CD14-positive monocyte (primary cell): ENCODE measurements around the gene WFDC10A. TPM values are rescaled to one million over a fixed set of nuclear protein-coding genes. Genes with fewer than 3 reads are reported as not detected.
A peak's percentile ranks its signal among the peaks of the same experiment; 100 is the strongest.

ENCODE experiments used
- DNase-seq, 3 donors: peaks; one replicate each; pipeline ENCODE4 v3.0.0-alpha.2; 2011 to 2022
- H2AFZ ChIP-seq: 2 replicates; pipeline ENCODE4 v1.6.0; 2012; ENCODE audit warnings: mild to moderate bottlenecking, low read depth, low read length, inconsistent platforms; ENCODE audit not compliant: insufficient read depth, poor library complexity, severe bottlenecking
- H3K27ac ChIP-seq, 2 donors: 1 replicate in 1 of 2; 2 replicates in 1 of 2; pipeline ENCODE4 v1.5.1; 2012 to 2013; ENCODE audit warnings: low read length in 2 of 2, control low read depth in 1 of 2, inconsistent platforms in 1 of 2, low read depth in 1 of 2, mild to moderate bottlenecking in 1 of 2
- H3K27me3 ChIP-seq, 2 donors: one replicate each; pipeline versions ENCODE4 v1.6.0 to v1.6.1; 2011 to 2013; ENCODE audit warnings: low read length in 2 of 2; ENCODE audit not compliant: control insufficient read depth in 2 of 2, insufficient read depth in 2 of 2
- H3K36me3 ChIP-seq, 2 donors: replicated peaks in 1 of 2; 1 replicate in 1 of 2; 2 replicates in 1 of 2; pipeline versions ENCODE4 v1.5.1 to v1.6.1; 2012 to 2013; ENCODE audit warnings: low read length in 2 of 2, control low read depth in 1 of 2, inconsistent platforms in 1 of 2, mild to moderate bottlenecking in 1 of 2; ENCODE audit not compliant: insufficient read depth in 2 of 2, control insufficient read depth in 1 of 2
- H3K4me1 ChIP-seq, 2 donors: 1 replicate in 1 of 2; 2 replicates in 1 of 2; pipeline versions ENCODE4 v1.5.1 to v1.6.1; 2012 to 2013; ENCODE audit warnings: low read length in 2 of 2, control low read depth in 1 of 2, inconsistent platforms in 1 of 2, mild to moderate bottlenecking in 1 of 2, moderate library complexity in 1 of 2; ENCODE audit not compliant: insufficient read depth in 2 of 2, control insufficient read depth in 1 of 2
- H3K4me2 ChIP-seq: replicated peaks from 2 replicates; pipeline ENCODE3; 2012; ENCODE audit warnings: low read length, moderate library complexity, mild to moderate bottlenecking; ENCODE audit not compliant: poor library complexity, severe bottlenecking; ENCODE audit errors: extremely low read depth
- H3K4me3 ChIP-seq, 3 experiments: fragments of 200-600 bp in 1 of 3; sonication (generic) in 1 of 3; replicated peaks in 1 of 3; 1 replicate in 2 of 3; 2 replicates in 1 of 3; pipeline ENCODE4 v1.5.1; 2011 to 2013; ENCODE audit warnings: low read length in 3 of 3, mild to moderate bottlenecking in 3 of 3, control low read depth in 2 of 3, low read depth in 2 of 3, inconsistent platforms in 1 of 3, moderate library complexity in 1 of 3
- H3K79me2 ChIP-seq: 2 replicates; pipeline ENCODE4 v1.6.0; 2012; ENCODE audit warnings: mild to moderate bottlenecking, control low read depth, inconsistent platforms, low read length, moderate library complexity; ENCODE audit not compliant: insufficient read depth
- H3K9ac ChIP-seq: 2 replicates; pipeline ENCODE4 v1.6.0; 2017; ENCODE audit warnings: low read length, mild to moderate bottlenecking; ENCODE audit not compliant: insufficient read depth, poor library complexity, severe bottlenecking
- H3K9me3 ChIP-seq, 2 donors: replicated peaks in 1 of 2; 1 replicate in 1 of 2; 2 replicates in 1 of 2; pipeline versions ENCODE4 v1.5.1 to v1.6.1; 2012 to 2013; ENCODE audit warnings: low read length in 2 of 2, control low read depth in 1 of 2; ENCODE audit not compliant: control insufficient read depth in 1 of 2, insufficient read depth in 1 of 2
- H4K20me1 ChIP-seq: 2 replicates; pipeline ENCODE4 v1.6.0; 2012; ENCODE audit warnings: mild to moderate bottlenecking, low read length, control low read depth, moderate library complexity; ENCODE audit not compliant: insufficient read depth
- H3K27ac Mint-ChIP-seq, 7 donors: one replicate each; pipeline ENCODE4 v1.8.0; 2020; ENCODE audit warnings: mild to moderate bottlenecking in 7 of 7, mixed read lengths in 7 of 7, moderate library complexity in 6 of 7, inconsistent platforms in 2 of 7
- H3K27me3 Mint-ChIP-seq, 3 donors: one replicate each; pipeline ENCODE4 v1.8.0; 2021 to 2022; ENCODE audit warnings: low read depth in 3 of 3, mild to moderate bottlenecking in 3 of 3, mixed read lengths in 3 of 3, moderate library complexity in 3 of 3, inconsistent platforms in 1 of 3
- H3K36me3 Mint-ChIP-seq, 2 donors: one replicate each; pipeline ENCODE4 v1.8.0; 2020; ENCODE audit warnings: mixed read lengths in 2 of 2, inconsistent platforms in 1 of 2, mild to moderate bottlenecking in 1 of 2
- H3K4me1 Mint-ChIP-seq: one replicate; pipeline ENCODE4 v1.8.0; 2020; ENCODE audit warnings: mild to moderate bottlenecking, mixed read lengths
- H3K4me3 Mint-ChIP-seq, 2 donors: one replicate each; pipeline ENCODE4 v1.8.0; 2020; ENCODE audit warnings: mild to moderate bottlenecking in 2 of 2, mixed read lengths in 2 of 2, moderate library complexity in 1 of 2
- H3K9me3 Mint-ChIP-seq, 7 donors: one replicate each; pipeline ENCODE4 v1.8.0; 2020 to 2022; ENCODE audit warnings: mixed read lengths in 7 of 7, mild to moderate bottlenecking in 6 of 7, moderate library complexity in 6 of 7, inconsistent platforms in 2 of 7
- WGBS: methylation state at CpG from one replicate; pipeline ENCODE4 v1.1.5; 2013; ENCODE audit warnings: missing lambda C conversion rate; ENCODE audit not compliant: insufficient coverage; 5-methylcytosine and 5-hydroxymethylcytosine counted together
- intact Hi-C, 2 donors: fragments of 100-400 bp; cut with micrococcal nuclease; formaldehyde crosslinking; loops; one replicate each; pipeline versions ENCODE4 v1.15.0 to v1.15.1; 2023
- polyA plus RNA-seq, 3 donors: library from polyadenylated mRNA; depleted of rRNA in 1 of 3; unstranded in 2 of 3; stranded (reverse) in 1 of 3; fragments of 300-500 nt in 2 of 3; fragments of >200 nt in 1 of 3; fragmentation: Illumina TruSeq in 2 of 3; gene quantifications; 1 replicate in 2 of 3; 2 replicates in 1 of 3; pipeline ENCODE4 v1.2.3, GENCODE V29; 2012 to 2021
- TF ChIP-seq, protein P1 (sequence below): fragments of 200-600 bp; IDR thresholded peaks from one replicate; pipeline ENCODE4 v1.8.0; 2022; ENCODE audit warnings: antibody characterized with exemption, mild to moderate bottlenecking

The WFDC10A gene
- polyA plus RNA-seq, 3 donors: not detected

GRCh38 chr20:45626540-45626939 is 3.0 kb upstream of the WFDC10A start:
- Histone ChIP-seq H3K4me1 (no peaks in the 10 kb centered on the region), H3K27me3 (peaks cover 6 to 8% of the 10 kb centered on the region in 2 donors), H3K4me3 (no peak overlapping the region), H3K9me3 (no peaks in the 10 kb centered on the region), H2AFZ (no peak overlapping the region), H3K27ac (no peak overlapping the region), H3K36me3 (no peaks in the 10 kb centered on the region), H3K79me2 (no peaks in the 10 kb centered on the region), H3K9ac (no peak overlapping the region), H4K20me1 (no peaks in the 10 kb centered on the region), H3K4me2 (no peak overlapping the region)
- no CpG with 5 or more reads among the region's 2 CpGs for WGBS
- TF ChIP-seq, protein P1, sequence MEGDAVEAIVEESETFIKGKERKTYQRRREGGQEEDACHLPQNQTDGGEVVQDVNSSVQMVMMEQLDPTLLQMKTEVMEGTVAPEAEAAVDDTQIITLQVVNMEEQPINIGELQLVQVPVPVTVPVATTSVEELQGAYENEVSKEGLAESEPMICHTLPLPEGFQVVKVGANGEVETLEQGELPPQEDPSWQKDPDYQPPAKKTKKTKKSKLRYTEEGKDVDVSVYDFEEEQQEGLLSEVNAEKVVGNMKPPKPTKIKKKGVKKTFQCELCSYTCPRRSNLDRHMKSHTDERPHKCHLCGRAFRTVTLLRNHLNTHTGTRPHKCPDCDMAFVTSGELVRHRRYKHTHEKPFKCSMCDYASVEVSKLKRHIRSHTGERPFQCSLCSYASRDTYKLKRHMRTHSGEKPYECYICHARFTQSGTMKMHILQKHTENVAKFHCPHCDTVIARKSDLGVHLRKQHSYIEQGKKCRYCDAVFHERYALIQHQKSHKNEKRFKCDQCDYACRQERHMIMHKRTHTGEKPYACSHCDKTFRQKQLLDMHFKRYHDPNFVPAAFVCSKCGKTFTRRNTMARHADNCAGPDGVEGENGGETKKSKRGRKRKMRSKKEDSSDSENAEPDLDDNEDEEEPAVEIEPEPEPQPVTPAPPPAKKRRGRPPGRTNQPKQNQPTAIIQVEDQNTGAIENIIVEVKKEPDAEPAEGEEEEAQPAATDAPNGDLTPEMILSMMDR: no peak
- Mint-ChIP-seq H3K27ac (no peak overlapping the region), H3K4me3 (no peak overlapping the region), H3K4me1 (peaks cover 3% of the 10 kb centered on the region), H3K9me3 (peaks cover 0 to 6% (median 0%) of the 10 kb centered on the region in 7 donors), H3K27me3 (peaks cover 9 to 12% (median 10%) of the 10 kb centered on the region in 3 donors), H3K36me3 (no peaks in the 10 kb centered on the region)
- DNase-seq: no peak
- intact Hi-C loops: no loop called here

DNA sequence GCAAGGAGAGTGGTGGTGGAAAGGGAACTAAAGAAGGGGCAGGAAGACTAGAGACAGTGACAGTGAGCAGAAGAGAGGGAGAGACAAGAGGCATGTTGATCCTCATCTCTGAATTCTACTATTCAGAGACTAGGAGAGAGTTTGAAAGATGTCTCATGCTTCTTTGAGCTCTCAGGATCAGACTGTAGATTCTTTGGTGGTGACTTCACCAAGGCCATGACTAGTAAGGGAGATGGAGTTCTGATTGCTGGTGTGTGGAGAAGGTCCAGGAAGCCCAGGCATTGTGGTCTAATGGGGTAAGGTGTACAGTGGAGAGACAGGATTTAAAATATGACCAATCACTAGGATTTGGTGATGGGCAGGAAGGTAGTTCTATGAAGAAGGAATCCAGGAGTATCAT is 832 bp downstream of the WFDC10A start:
- Histone ChIP-seq H3K36me3 (no peaks in the 10 kb centered on the region), H2AFZ (no peak overlapping the region), H3K9me3 (no peaks in the 10 kb centered on the region), H3K79me2 (no peaks in the 10 kb centered on the region), H3K27me3 (peaks cover 2 to 3% of the 10 kb centered on the region in 2 donors), H4K20me1 (no peaks in the 10 kb centered on the region), H3K9ac (no peak overlapping the region), H3K4me3 (no peak overlapping the region), H3K4me1 (no peaks in the 10 kb centered on the region), H3K4me2 (no peak overlapping the region), H3K27ac (no peak overlapping the region)
- H3K4me3 Mint-ChIP-seq: no peak overlapping the region
- peaks cover 4 to 8% (median 7%) of the 10 kb centered on the region in 3 donors for H3K27me3 Mint-ChIP-seq
- no peak for DNase-seq
- peaks cover 3% of the 10 kb centered on the region for H3K4me1 Mint-ChIP-seq
- TF ChIP-seq, protein P1: no peak
- H3K27ac Mint-ChIP-seq: peak overlapping the region in 1 of 7 donors; percentile 64
- H3K36me3 Mint-ChIP-seq: no peaks in the 10 kb centered on the region
- intact Hi-C loops: no loop called here
- H3K9me3 Mint-ChIP-seq: peaks cover 0 to 1% (median 0%) of the 10 kb centered on the region in 7 donors
